ENCODE measurements around the gene DAGLB. TPM values are rescaled to one million over a fixed set of nuclear protein-coding genes. Genes with fewer than 3 reads are reported as not detected.
A peak's percentile ranks its signal among the peaks of the same experiment; 100 is the strongest.
"Not testable (repeated sequence)": the region's sequence is repeated elsewhere in the genome, so short reads cannot be mapped to it uniquely, and the experiment has no call there.

The DAGLB gene
- total RNA-seq, 2 donors from 2014 or later, result 22.7 to 24.5 TPM

DNA sequence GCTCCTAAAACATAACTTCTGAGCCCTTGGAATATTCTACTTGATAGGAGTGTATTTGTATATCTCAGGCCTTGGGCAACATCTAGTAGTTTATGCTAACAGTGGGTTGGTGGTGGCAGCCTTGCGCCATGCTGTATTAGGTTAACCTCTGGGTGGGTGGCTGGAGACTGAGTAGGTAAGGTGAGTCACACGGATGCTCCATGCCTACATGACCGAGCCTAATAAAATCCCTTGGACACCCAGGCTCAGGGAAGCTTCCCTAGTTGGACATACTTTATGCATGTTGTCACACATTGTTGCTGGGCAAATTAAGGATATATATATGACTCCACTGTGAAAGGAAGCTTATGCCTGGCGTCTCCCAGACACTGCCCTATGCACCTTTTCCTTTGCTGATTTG is 6.0 kb upstream of the DAGLB start:
- Histone ChIP-seq H3K27me3 (ENCODE audit: control insufficient read depth, insufficient read depth, low read length, poor library complexity, severe bottlenecking) (no peaks in the 10 kb centered on the region), H3K9me3 (ENCODE audit: control insufficient read depth, low read length) (no peaks in the 10 kb centered on the region), H3K4me1 (ENCODE audit: control insufficient read depth, insufficient read depth, low read length) (no peaks in the 10 kb centered on the region), H3K36me3 (ENCODE audit: control insufficient read depth, insufficient read depth, low read length) (no peaks in the 10 kb centered on the region), H3K27ac (ENCODE audit: low read depth, low read length) (no peak overlapping the region), H3K9ac (ENCODE audit: extremely low read depth, low read length, poor library complexity, severe bottlenecking) (no peak overlapping the region), H3K4me3 (ENCODE audit: low read length) (no peak overlapping the region)
- no peaks in the 10 kb centered on the region for H3K36me3 Mint-ChIP-seq (ENCODE audit: low read depth)
- DNase-seq, result no peak
- no peaks in the 10 kb centered on the region for H3K27me3 Mint-ChIP-seq (ENCODE audit: insufficient read depth)
- TF ChIP-seq, protein P1, sequence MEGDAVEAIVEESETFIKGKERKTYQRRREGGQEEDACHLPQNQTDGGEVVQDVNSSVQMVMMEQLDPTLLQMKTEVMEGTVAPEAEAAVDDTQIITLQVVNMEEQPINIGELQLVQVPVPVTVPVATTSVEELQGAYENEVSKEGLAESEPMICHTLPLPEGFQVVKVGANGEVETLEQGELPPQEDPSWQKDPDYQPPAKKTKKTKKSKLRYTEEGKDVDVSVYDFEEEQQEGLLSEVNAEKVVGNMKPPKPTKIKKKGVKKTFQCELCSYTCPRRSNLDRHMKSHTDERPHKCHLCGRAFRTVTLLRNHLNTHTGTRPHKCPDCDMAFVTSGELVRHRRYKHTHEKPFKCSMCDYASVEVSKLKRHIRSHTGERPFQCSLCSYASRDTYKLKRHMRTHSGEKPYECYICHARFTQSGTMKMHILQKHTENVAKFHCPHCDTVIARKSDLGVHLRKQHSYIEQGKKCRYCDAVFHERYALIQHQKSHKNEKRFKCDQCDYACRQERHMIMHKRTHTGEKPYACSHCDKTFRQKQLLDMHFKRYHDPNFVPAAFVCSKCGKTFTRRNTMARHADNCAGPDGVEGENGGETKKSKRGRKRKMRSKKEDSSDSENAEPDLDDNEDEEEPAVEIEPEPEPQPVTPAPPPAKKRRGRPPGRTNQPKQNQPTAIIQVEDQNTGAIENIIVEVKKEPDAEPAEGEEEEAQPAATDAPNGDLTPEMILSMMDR (conservative IDR thresholded peaks at IDR 0.05), result no peak
- no peaks in the 10 kb centered on the region for H3K9me3 Mint-ChIP-seq
- WGBS, 2 experiments (ENCODE audit: insufficient coverage in 1 of 2, insufficient read length in 1 of 2), result 89 to 92% methylated on average over 3 to 4 of the region's 4 CpGs
- H3K4me1 Mint-ChIP-seq, result no peaks in the 10 kb centered on the region
- H3K4me3 Mint-ChIP-seq, result no peak overlapping the region
- no peak overlapping the region for H3K27ac Mint-ChIP-seq

DNA sequence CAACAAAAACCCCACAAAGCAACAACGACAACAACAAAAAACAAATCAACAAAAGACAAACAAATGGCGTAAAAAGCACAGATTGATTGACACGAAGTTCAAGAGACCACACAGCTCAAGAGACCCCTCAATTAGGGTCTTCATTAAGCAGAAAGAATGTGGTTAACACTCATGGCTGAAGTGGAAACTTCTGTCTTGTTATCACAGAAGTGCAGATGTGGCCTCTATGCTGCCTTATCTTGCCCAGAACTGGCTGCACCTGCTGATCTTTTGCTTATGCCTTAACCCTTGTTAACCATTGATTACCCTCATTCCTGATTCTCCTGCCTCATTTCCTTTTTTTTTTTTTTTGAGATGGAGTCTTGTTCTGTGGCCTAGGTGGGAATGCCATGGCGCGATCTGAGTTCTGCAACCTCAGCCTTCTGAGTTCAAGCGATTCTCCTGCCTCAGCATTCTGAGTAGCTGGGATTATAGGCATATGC is 3.5 kb upstream of the DAGLB start:
- Histone ChIP-seq H3K9ac (ENCODE audit: extremely low read depth, low read length, poor library complexity, severe bottlenecking) (no peak overlapping the region), H3K36me3 (ENCODE audit: control insufficient read depth, insufficient read depth, low read length) (no peaks in the 10 kb centered on the region), H3K9me3 (ENCODE audit: control insufficient read depth, low read length) (no peaks in the 10 kb centered on the region), H3K27ac (ENCODE audit: low read depth, low read length) (no peak overlapping the region), H3K4me3 (ENCODE audit: low read length) (no peak overlapping the region), H3K4me1 (ENCODE audit: control insufficient read depth, insufficient read depth, low read length) (no peaks in the 10 kb centered on the region), H3K27me3 (ENCODE audit: control insufficient read depth, insufficient read depth, low read length, poor library complexity, severe bottlenecking) (no peaks in the 10 kb centered on the region)
- Mint-ChIP-seq H3K36me3 (ENCODE audit: low read depth) (no peaks in the 10 kb centered on the region), H3K4me1 (peaks cover 2% of the 10 kb centered on the region), H3K4me3 (no peak overlapping the region), H3K9me3 (no peaks in the 10 kb centered on the region), H3K27me3 (ENCODE audit: insufficient read depth) (no peaks in the 10 kb centered on the region), H3K27ac (no peak overlapping the region)
- no peak for DNase-seq
- TF ChIP-seq, protein P1 (conservative IDR thresholded peaks at IDR 0.05), result no peak
- WGBS, 2 experiments (ENCODE audit: insufficient coverage in 1 of 2, insufficient read length in 1 of 2), result 92 to 94% methylated on average over 6 of the region's 6 CpGs

DNA sequence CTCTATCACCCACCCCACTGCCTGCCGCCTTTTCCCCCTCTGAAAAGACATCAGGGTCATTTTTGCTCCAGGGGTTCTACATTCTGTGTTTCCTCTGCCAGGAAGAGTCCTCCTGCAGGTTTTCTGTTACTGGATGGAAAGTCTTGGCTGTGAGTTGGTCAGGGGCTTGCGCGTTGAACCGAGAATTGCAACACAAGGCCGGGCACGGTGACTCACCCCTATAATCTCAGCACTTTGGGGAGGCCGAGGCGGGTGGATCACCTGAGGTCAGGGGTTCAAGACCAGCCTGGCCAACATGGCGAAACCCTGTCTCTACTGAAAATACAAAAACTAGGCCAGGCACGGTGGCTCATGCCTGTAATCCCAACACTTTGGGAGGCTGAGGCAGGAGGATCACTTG is 2.8 kb upstream of the DAGLB start:
- not testable (repeated sequence) for H3K4me1 ChIP-seq (ENCODE audit: control insufficient read depth, insufficient read depth, low read length); H3K4me3 Mint-ChIP-seq; H3K27me3 Mint-ChIP-seq (ENCODE audit: insufficient read depth); H3K27ac ChIP-seq (ENCODE audit: low read depth, low read length); H3K27me3 ChIP-seq (ENCODE audit: control insufficient read depth, insufficient read depth, low read length, poor library complexity, severe bottlenecking); H3K4me3 ChIP-seq (ENCODE audit: low read length); H3K27ac Mint-ChIP-seq; H3K36me3 Mint-ChIP-seq (ENCODE audit: low read depth); H3K36me3 ChIP-seq (ENCODE audit: control insufficient read depth, insufficient read depth, low read length); H3K9me3 Mint-ChIP-seq; DNase-seq; H3K9ac ChIP-seq (ENCODE audit: extremely low read depth, low read length, poor library complexity, severe bottlenecking); H3K4me1 Mint-ChIP-seq; H3K9me3 ChIP-seq (ENCODE audit: control insufficient read depth, low read length)
- 93% methylated on average over 9 of the region's 10 CpGs; no CpG with 5 or more reads in 1 of the 2 experiments for WGBS, 2 experiments (ENCODE audit: insufficient coverage in 1 of 2, insufficient read length in 1 of 2)

DNA sequence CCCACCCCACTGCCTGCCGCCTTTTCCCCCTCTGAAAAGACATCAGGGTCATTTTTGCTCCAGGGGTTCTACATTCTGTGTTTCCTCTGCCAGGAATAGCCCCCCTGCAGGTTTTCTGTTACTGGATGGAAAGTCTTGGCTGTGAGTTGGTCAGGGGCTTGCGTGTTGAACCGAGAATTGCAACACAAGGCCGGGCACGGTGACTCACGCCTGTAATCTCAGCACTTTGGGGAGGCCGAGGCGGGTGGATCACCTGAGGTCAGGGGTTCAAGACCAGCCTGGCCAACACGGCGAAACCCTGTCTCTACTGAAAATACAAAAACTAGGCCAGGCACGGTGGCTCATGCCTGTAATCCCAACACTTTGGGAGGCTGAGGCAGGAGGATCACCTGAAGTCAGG is 2.1 kb upstream of the DAGLB start:
- H3K9me3 ChIP-seq (ENCODE audit: control insufficient read depth, low read length); H3K27ac Mint-ChIP-seq; H3K27me3 Mint-ChIP-seq (ENCODE audit: insufficient read depth); H3K9me3 Mint-ChIP-seq; H3K4me1 ChIP-seq (ENCODE audit: control insufficient read depth, insufficient read depth, low read length); H3K27ac ChIP-seq (ENCODE audit: low read depth, low read length); H3K9ac ChIP-seq (ENCODE audit: extremely low read depth, low read length, poor library complexity, severe bottlenecking); H3K4me3 ChIP-seq (ENCODE audit: low read length); DNase-seq; H3K4me1 Mint-ChIP-seq; H3K27me3 ChIP-seq (ENCODE audit: control insufficient read depth, insufficient read depth, low read length, poor library complexity, severe bottlenecking): not testable (repeated sequence)
- WGBS, 2 experiments (ENCODE audit: insufficient coverage in 1 of 2, insufficient read length in 1 of 2), result 95% methylated on average over 11 of the region's 11 CpGs; no CpG with 5 or more reads in 1 of the 2 experiments
- Mint-ChIP-seq H3K36me3 (ENCODE audit: low read depth) (peaks cover 12% of the 10 kb centered on the region), H3K4me3 (peak overlapping the region; percentile 97)
- peaks cover 11% of the 10 kb centered on the region for H3K36me3 ChIP-seq (ENCODE audit: control insufficient read depth, insufficient read depth, low read length)
